ENCODE results near the gene ART4. TPM values are rescaled to one million over a fixed set of nuclear protein-coding genes. Genes with fewer than 3 reads are reported as not detected.

Gene ART4
- total RNA-seq, 2 experiments from 2014 or later = not detected

DNA sequence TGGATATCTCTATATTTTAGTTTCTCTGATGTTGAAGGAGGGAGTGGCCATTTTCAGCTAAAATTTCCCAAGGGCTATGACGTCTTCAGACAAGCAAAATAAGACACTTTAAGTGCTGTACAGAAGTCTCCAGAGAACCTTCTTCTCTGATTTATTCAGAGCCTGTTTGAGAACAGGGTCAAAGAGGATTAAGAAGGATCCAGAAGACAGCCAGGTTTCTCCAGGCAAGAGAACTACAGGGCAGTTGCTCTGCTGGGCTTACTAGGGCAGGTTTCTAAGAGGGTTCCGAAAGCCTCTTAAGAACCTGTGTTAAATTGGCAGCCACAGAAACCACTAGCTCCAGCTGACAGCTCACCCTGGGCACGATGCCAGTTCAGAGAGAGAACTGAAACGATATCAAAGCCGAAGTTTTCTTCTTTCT lies 41.1 kb upstream of the ART4 start:
- ATAC-seq = peak; percentile 87
- POLR2A ChIA-PET = interaction anchor here (0.6 to 1.5 kb wide), 3 partner anchors 19 to 72 kb away, joined by 3 read pairs; no protein-coding TSS in a partner anchor
- Mint-ChIP-seq H3K36me3 (ENCODE audit: low read depth) (no peaks in the 10 kb centered on the region), H3K27ac (peak overlapping the region; percentile 10), H3K9me3 (no peaks in the 10 kb centered on the region), H3K4me3 (peak overlapping the region; percentile 51), H3K27me3 (peaks cover 5% of the 10 kb centered on the region), H3K4me1 (ENCODE audit: low read depth) (peaks cover 32% of the 10 kb centered on the region)
- intact Hi-C loops (cut with micrococcal nuclease) = loop anchor here (5.0 kb wide), 1 partner anchor 78 kb away; the partner anchor contains the start of gene ARHGDIB
- TF ChIP-seq, protein P1, sequence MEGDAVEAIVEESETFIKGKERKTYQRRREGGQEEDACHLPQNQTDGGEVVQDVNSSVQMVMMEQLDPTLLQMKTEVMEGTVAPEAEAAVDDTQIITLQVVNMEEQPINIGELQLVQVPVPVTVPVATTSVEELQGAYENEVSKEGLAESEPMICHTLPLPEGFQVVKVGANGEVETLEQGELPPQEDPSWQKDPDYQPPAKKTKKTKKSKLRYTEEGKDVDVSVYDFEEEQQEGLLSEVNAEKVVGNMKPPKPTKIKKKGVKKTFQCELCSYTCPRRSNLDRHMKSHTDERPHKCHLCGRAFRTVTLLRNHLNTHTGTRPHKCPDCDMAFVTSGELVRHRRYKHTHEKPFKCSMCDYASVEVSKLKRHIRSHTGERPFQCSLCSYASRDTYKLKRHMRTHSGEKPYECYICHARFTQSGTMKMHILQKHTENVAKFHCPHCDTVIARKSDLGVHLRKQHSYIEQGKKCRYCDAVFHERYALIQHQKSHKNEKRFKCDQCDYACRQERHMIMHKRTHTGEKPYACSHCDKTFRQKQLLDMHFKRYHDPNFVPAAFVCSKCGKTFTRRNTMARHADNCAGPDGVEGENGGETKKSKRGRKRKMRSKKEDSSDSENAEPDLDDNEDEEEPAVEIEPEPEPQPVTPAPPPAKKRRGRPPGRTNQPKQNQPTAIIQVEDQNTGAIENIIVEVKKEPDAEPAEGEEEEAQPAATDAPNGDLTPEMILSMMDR (IDR thresholded peaks at IDR 0.05) = no peak
- CTCF ChIA-PET = interaction anchor here (0.6 to 2.4 kb wide), 7 partner anchors 9 to 113 kb away, joined by 3 to 10 read pairs (median 3); a partner anchor contains a TSS
- peak; percentile 92 for DNase-seq

DNA sequence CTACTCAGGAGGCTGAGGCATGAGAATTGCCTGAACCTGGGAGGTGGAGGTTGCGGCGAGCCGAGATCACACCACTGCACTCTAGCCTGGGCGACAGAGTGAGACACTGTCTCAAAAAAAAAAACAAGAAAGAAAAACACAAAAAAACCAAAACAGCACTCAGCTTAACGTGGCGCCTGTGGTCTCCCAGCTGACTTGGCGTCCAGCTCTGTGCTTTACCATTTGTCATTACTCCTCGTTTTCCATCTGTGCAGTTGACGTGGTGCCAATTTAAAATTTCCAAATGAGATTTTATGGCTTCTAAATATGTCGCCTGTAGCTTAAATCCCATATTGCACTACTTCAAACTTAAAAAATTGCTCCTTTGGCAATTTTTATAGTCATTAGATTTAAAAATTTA lies 40.4 kb upstream of the ART4 start:
- Mint-ChIP-seq H3K27ac (no peak overlapping the region), H3K4me3 (no peak overlapping the region), H3K4me1 (ENCODE audit: low read depth) (peaks cover 32% of the 10 kb centered on the region), H3K36me3 (ENCODE audit: low read depth) (no peaks in the 10 kb centered on the region), H3K27me3 (peaks cover 5% of the 10 kb centered on the region), H3K9me3 (no peaks in the 10 kb centered on the region)
- ChIA-PET CTCF (interaction anchor here (0.6 to 2.4 kb wide), 5 partner anchors 10 to 55 kb away, joined by 3 to 10 read pairs (median 3); partner anchors contain the start of gene ERP27), POLR2A (interaction anchor here (1.4 to 1.5 kb wide), 2 partner anchors 27 to 72 kb away, joined by 3 read pairs; no protein-coding TSS in a partner anchor)
- ATAC-seq = no peak
- TF ChIP-seq, protein P1 (IDR thresholded peaks at IDR 0.05) = no peak
- intact Hi-C loops (cut with micrococcal nuclease) = loop anchor here (5.0 kb wide), 1 partner anchor 79 kb away; the partner anchor contains the start of gene ARHGDIB
- DNase-seq = no peak

DNA sequence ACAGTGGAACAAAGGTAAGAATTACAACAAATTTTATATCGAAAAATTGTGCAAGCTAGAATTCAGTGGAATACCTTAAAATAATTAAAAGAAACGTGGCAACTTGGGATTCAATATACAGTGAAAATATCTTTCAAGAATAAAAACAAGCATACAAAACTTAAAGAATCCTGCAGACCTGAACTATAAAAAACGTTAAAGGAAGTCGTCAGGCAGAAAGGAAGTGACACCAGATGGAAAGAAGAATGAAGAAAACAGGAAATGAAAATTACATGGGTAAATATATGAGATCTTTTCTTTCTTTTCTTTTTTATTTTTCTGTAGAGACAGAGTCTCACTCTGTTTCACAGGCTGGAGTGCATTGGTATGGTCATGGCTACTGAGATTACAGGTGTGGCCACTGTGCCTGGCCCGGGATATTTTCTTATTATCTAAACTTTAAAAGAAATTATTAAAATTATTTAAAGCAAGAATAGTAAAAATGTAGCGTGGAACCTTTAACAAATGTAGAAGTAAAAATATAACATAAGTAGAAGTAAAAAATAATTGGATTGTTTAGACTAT lies 37.6 kb upstream of the ART4 start:
- TF ChIP-seq, protein P1 (IDR thresholded peaks at IDR 0.05) = no peak
- ATAC-seq (peak; percentile 19), DNase-seq (no peak)
- no peaks in the 10 kb centered on the region for H3K36me3 Mint-ChIP-seq (ENCODE audit: low read depth)
- no peaks in the 10 kb centered on the region for H3K9me3 Mint-ChIP-seq
- peaks cover 25% of the 10 kb centered on the region for H3K4me1 Mint-ChIP-seq (ENCODE audit: low read depth)
- peaks cover 5% of the 10 kb centered on the region for H3K27me3 Mint-ChIP-seq
- H3K27ac Mint-ChIP-seq = peak overlapping the region; percentile 87
- intact Hi-C loops (cut with micrococcal nuclease) = loop anchor here (5.0 kb wide), 1 partner anchor 81 kb away; the partner anchor contains the start of gene ARHGDIB
- ChIA-PET CTCF (no interaction called here), POLR2A (interaction anchor here (1.2 kb wide), 1 partner anchor 40 kb away, joined by 3 read pairs; no protein-coding TSS in a partner anchor)
- H3K4me3 Mint-ChIP-seq = no peak overlapping the region

DNA sequence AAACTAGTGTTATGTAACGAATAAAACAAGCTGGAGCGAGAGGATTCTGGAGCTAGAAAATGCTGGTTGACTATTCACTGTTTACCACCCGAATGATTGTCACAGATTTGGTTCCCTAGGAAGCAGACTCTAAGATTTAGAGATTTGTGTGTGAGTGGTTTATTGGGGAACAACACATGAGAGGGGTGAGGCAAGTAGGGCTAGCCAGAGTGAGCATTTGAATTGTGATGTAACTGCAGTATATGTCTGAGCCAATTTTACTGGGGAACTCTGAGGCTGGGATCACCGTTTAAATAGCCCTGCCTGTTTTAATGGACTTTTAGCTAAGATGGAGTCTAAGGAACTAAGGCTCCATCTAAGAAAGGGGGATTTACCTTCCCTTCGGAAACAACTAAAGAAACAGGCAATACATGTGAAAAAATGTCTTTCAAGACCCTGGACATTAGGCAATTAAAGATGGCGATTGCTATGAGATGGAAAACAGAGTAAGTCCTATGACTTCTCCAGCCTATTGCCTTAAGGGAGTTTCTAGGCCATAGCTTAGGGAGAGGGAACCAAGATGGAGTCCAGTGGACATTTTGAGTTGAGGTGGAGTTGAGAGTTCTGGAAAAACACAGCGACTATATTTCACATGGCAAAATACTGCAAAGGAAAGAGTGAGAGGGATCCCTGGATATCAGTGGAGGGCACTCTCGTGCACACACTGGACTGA lies 36.1 kb upstream of the ART4 start:
- no peaks in the 10 kb centered on the region for H3K9me3 Mint-ChIP-seq
- intact Hi-C loops (cut with micrococcal nuclease) = no loop called here
- DNase-seq = no peak
- no peak for ATAC-seq
- POLR2A ChIA-PET = interaction anchor here (0.7 kb wide), 1 partner anchor 89 kb away, joined by 3 read pairs; no protein-coding TSS in a partner anchor
- H3K4me1 Mint-ChIP-seq (ENCODE audit: low read depth) = peaks cover 13% of the 10 kb centered on the region
- H3K4me3 Mint-ChIP-seq = no peak overlapping the region
- no peaks in the 10 kb centered on the region for H3K36me3 Mint-ChIP-seq (ENCODE audit: low read depth)
- CTCF ChIA-PET = interaction anchor here (0.6 to 1.2 kb wide), 2 partner anchors 8 to 10 kb away, joined by 3 to 5 read pairs; no protein-coding TSS in a partner anchor
- TF ChIP-seq, protein P1 (IDR thresholded peaks at IDR 0.05) = no peak
- no peaks in the 10 kb centered on the region for H3K27me3 Mint-ChIP-seq
- H3K27ac Mint-ChIP-seq = no peak overlapping the region

All from activated CD8-positive, alpha-beta T cell treated with anti-CD3 and anti-CD28 coated beads for 36 hours (primary cell).